Stimulated activated CD8-positive, alpha-beta memory T cell treated with anti-CD3 and anti-CD28 coated beads, Interleukin-7, amount 100 ng/mL, for 24 hours (primary cell): Measurements from ENCODE around the gene KRTAP26-1.

ENCODE experiments used
- DNase-seq: peaks from one replicate; pipeline ENCODE4 v3.0.0-alpha.2; 2020; ENCODE audit warnings: low read depth

The KRTAP26-1 gene

DNA sequence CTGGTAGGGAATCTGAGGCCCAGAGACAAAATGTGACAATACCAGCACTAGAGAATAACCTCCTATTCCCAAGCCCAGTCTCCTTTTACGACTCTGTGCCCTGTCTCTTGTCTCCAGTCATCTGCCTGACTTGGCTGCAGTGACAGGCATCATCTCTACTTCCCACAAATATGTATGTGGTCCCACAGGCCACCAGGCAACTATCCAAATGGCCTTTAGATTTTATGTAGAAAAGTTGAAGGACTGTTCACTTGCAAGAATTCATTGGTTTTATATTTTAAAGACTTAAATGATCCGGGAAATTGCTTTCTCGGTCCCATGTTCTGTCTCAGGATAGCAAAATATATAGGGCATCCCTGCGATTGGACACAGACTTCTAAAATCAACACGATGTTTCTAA lies 49.0 kb downstream of the KRTAP26-1 start:
- DNase-seq, result no peak

DNA sequence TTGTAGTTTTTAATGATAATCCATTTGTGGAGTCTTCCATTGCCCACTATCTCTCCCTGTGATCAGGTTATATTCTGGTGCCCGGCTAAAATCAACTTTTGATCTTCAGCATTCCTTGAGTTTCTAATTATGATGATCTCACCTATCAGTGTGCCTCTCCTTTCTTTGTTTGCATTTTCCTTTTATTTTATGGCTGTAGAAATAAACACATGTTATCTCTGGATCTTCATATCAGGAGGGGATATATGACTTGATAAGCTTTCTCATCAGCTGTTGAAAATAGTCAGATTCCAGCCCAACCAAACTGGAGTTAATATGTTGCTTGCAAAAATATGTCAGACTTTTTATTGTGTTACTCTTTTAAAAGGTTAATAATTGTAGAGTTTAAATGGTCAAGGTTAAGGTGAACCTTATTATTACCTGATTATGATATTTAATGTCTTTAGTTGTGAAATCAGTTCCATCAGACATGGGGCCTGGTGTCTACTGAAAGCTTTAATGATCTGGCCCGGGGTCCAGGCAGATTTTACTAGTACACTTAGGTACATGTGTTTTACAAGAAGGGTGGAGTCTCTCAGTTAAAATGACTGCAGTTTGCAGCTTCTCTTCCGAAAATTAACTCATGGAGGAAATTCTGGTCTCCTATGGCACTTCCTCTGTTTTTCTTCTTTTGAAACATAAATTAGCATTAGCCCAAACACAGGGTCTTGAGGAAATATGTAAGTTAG lies 50.1 kb downstream of the KRTAP26-1 start:
- DNase-seq, result no peak
